Astrocyte (in vitro differentiated cells and primary cell): ENCODE data around the gene HOXA7. TPM values are rescaled to one million over a fixed set of nuclear protein-coding genes. Genes with fewer than 3 reads are reported as not detected.

Experiments
- DNase-seq: peaks from one replicate; pipeline ENCODE4 v3.0.0-alpha.2; 2010; ENCODE audit warnings: low read depth
- FAIRE-seq: peaks from 2 replicates; lab custom pipeline; 2011; peaks lifted over from hg19 to GRCh38; lab: Jason Lieb, UNC
- H2AFZ ChIP-seq: 2 replicates; pipeline ENCODE4 v1.6.0; 2012; ENCODE audit warnings: low read depth, low read length, inconsistent platforms
- H3K27ac ChIP-seq: 2 replicates; pipeline ENCODE4 v1.5.1; 2011; ENCODE audit warnings: low read depth, low read length, inconsistent platforms
- H3K27me3 ChIP-seq: 2 replicates; pipeline ENCODE4 v1.6.0; 2011; ENCODE audit warnings: low read length, inconsistent platforms; ENCODE audit not compliant: insufficient read depth
- H3K36me3 ChIP-seq: 2 replicates; pipeline ENCODE4 v1.5.1; 2011; ENCODE audit warnings: low read length, inconsistent platforms; ENCODE audit not compliant: insufficient read depth
- H3K4me1 ChIP-seq: 2 replicates; pipeline ENCODE4 v1.5.1; 2011; ENCODE audit warnings: low read length, inconsistent platforms; ENCODE audit not compliant: insufficient read depth
- H3K4me2 ChIP-seq: 2 replicates; pipeline ENCODE4 v1.6.0; 2012; ENCODE audit warnings: low read length, inconsistent platforms
- H3K4me3 ChIP-seq: 2 replicates; pipeline ENCODE4 v1.5.1; 2011; ENCODE audit warnings: low read depth, mild to moderate bottlenecking, low read length, inconsistent platforms; ENCODE audit not compliant: insufficient read depth
- H3K79me2 ChIP-seq: 2 replicates; pipeline ENCODE4 v1.6.0; 2012; ENCODE audit warnings: mild to moderate bottlenecking, low read length, inconsistent platforms; ENCODE audit not compliant: insufficient read depth
- H3K9ac ChIP-seq: 2 replicates; pipeline ENCODE4 v1.6.0; 2012; ENCODE audit warnings: mild to moderate bottlenecking, low read length, inconsistent platforms
- H3K9me3 ChIP-seq: 2 replicates; pipeline ENCODE4 v1.5.1; 2012; ENCODE audit warnings: low read depth, mild to moderate bottlenecking, low read length, inconsistent platforms; ENCODE audit not compliant: insufficient read depth
- H4K20me1 ChIP-seq: 2 replicates; pipeline ENCODE4 v1.6.0; 2012; ENCODE audit warnings: low read length, inconsistent platforms; ENCODE audit not compliant: insufficient read depth
- H3K27ac Mint-ChIP-seq: one replicate; pipeline ENCODE4 v1.8.0; 2021; ENCODE audit warnings: mild to moderate bottlenecking, mixed read lengths; ENCODE audit not compliant: unreplicated experiment
- H3K27me3 Mint-ChIP-seq: one replicate; pipeline ENCODE4 v1.8.0; 2021; ENCODE audit warnings: low read depth, mixed read lengths; ENCODE audit not compliant: unreplicated experiment
- H3K36me3 Mint-ChIP-seq: one replicate; pipeline ENCODE4 v1.8.0; 2021; ENCODE audit warnings: low read depth, mixed read lengths; ENCODE audit not compliant: unreplicated experiment
- H3K4me1 Mint-ChIP-seq: one replicate; pipeline ENCODE4 v1.8.0; 2021; ENCODE audit warnings: low read depth, mixed read lengths; ENCODE audit not compliant: unreplicated experiment
- H3K4me3 Mint-ChIP-seq: one replicate; pipeline ENCODE4 v1.8.0; 2021; ENCODE audit warnings: mild to moderate bottlenecking, moderate library complexity, mixed read lengths; ENCODE audit not compliant: unreplicated experiment
- H3K9me3 Mint-ChIP-seq: one replicate; pipeline ENCODE4 v1.8.0; 2021; ENCODE audit warnings: mild to moderate bottlenecking, mixed read lengths; ENCODE audit not compliant: unreplicated experiment
- CTCF ChIP-seq: IDR thresholded peaks from 2 replicates; pipeline ENCODE4 v1.5.1; 2011; ENCODE audit warnings: low read depth, mild to moderate bottlenecking, inconsistent platforms, low read length, moderate library complexity; ENCODE audit not compliant: insufficient read depth
- EZH2 ChIP-seq: IDR thresholded peaks from 2 replicates; pipeline ENCODE4 v1.6.1; 2012; ENCODE audit warnings: mild to moderate bottlenecking, low read length, inconsistent platforms; ENCODE audit not compliant: insufficient read depth
- total RNA-seq: library from RNA; stranded (reverse); gene quantifications from 2 replicates; pipeline ENCODE4 v1.2.1, GENCODE V29; 2021

HOXA7 gene
- total RNA-seq, 1 donor from 2014 or later = not detected

- H3K4me1 ChIP-seq = no peaks in the 10 kb centered on the region
- TF ChIP-seq EZH2 (no peak), CTCF (no peak)
- H3K9me3 ChIP-seq = peaks cover 7% of the 10 kb centered on the region
- H3K4me3 Mint-ChIP-seq = peak overlapping the region; percentile 66
- H3K36me3 ChIP-seq = no peaks in the 10 kb centered on the region
- peaks cover 92% of the 10 kb centered on the region for H3K27me3 ChIP-seq
- DNase-seq = no peak
- peaks cover 30% of the 10 kb centered on the region for H3K9me3 Mint-ChIP-seq
- H3K27ac Mint-ChIP-seq = no peak overlapping the region
- H3K4me1 Mint-ChIP-seq = no peaks in the 10 kb centered on the region
- peak overlapping the region; percentile 30 for H3K4me3 ChIP-seq
- H2AFZ ChIP-seq = peak overlapping the region; percentile 55
- H3K9ac ChIP-seq = no peak overlapping the region
- H3K79me2 ChIP-seq = no peaks in the 10 kb centered on the region
- no peaks in the 10 kb centered on the region for H3K36me3 Mint-ChIP-seq
- FAIRE-seq = no peak
- no peaks in the 10 kb centered on the region for H4K20me1 ChIP-seq
- H3K27me3 Mint-ChIP-seq = peaks cover 79% of the 10 kb centered on the region
- H3K4me2 ChIP-seq = peak overlapping the region; percentile 86
- H3K27ac ChIP-seq = no peak overlapping the region
Observed at GRCh38 chr7:27161214-27161720, 4.8 kb upstream of the HOXA7 start.

GRCh38 chr7:27160546-27161213 lies 4.2 kb upstream of the HOXA7 start:
- peak overlapping the region; percentile 86 for H3K4me2 ChIP-seq
- FAIRE-seq = no peak
- H3K9me3 ChIP-seq = peaks cover 7% of the 10 kb centered on the region
- peak overlapping the region; percentile 82 for H2AFZ ChIP-seq
- H3K9ac ChIP-seq = no peak overlapping the region
- no peaks in the 10 kb centered on the region for H3K36me3 Mint-ChIP-seq
- H3K4me3 Mint-ChIP-seq = peak overlapping the region; percentile 66
- no peak overlapping the region for H3K27ac Mint-ChIP-seq
- TF ChIP-seq EZH2 (peak; percentile 75), CTCF (peak; percentile 74)
- H3K4me1 ChIP-seq = no peaks in the 10 kb centered on the region
- H4K20me1 ChIP-seq = no peaks in the 10 kb centered on the region
- peak; percentile 23 for DNase-seq
- peaks cover 77% of the 10 kb centered on the region for H3K27me3 Mint-ChIP-seq
- no peaks in the 10 kb centered on the region for H3K36me3 ChIP-seq
- no peaks in the 10 kb centered on the region for H3K79me2 ChIP-seq
- H3K4me3 ChIP-seq = peak overlapping the region; percentile 40
- no peaks in the 10 kb centered on the region for H3K4me1 Mint-ChIP-seq
- H3K27me3 ChIP-seq = peaks cover 92% of the 10 kb centered on the region
- H3K9me3 Mint-ChIP-seq = peaks cover 30% of the 10 kb centered on the region
- no peak overlapping the region for H3K27ac ChIP-seq

GRCh38 chr7:27160145-27160545 lies 3.7 kb upstream of the HOXA7 start:
- H3K27me3 Mint-ChIP-seq = peaks cover 79% of the 10 kb centered on the region
- FAIRE-seq (no peak), DNase-seq (no peak)
- H3K9me3 Mint-ChIP-seq = peaks cover 31% of the 10 kb centered on the region
- Histone ChIP-seq H3K4me2 (peak overlapping the region; percentile 86), H3K79me2 (no peaks in the 10 kb centered on the region), H4K20me1 (no peaks in the 10 kb centered on the region), H3K27ac (no peak overlapping the region), H3K4me3 (no peak overlapping the region), H3K9ac (no peak overlapping the region), H3K27me3 (peaks cover 92% of the 10 kb centered on the region), H2AFZ (peak overlapping the region; percentile 82), H3K4me1 (no peaks in the 10 kb centered on the region), H3K36me3 (no peaks in the 10 kb centered on the region), H3K9me3 (peaks cover 7% of the 10 kb centered on the region)
- no peaks in the 10 kb centered on the region for H3K4me1 Mint-ChIP-seq
- H3K4me3 Mint-ChIP-seq = no peak overlapping the region
- no peaks in the 10 kb centered on the region for H3K36me3 Mint-ChIP-seq
- TF ChIP-seq EZH2 = peak; percentile 21
- TF ChIP-seq CTCF = no peak
- no peak overlapping the region for H3K27ac Mint-ChIP-seq
